Measurements from ENCODE around the gene ZNF367. TPM values are rescaled to one million over a fixed set of nuclear protein-coding genes. Genes with fewer than 3 reads are reported as not detected.
A peak's percentile ranks its signal among the peaks of the same experiment; 100 is the strongest.

Gene ZNF367
- polyA plus RNA-seq (2012; ENCODE audit: low read depth, missing spikeins), result 4.2 TPM

- TF ChIP-seq POLR2AphosphoS5 (IDR thresholded peaks at IDR 0.05; ENCODE audit: low read depth, low read length) (no peak), PAX5 (IDR thresholded peaks at IDR 0.05; ENCODE audit: insufficient read depth, low read length, severe bottlenecking) (no peak), POLR2A (IDR thresholded peaks at IDR 0.05; ENCODE audit: low read depth, low read length) (no peak)
- peak; percentile 81 for DNase-seq (ENCODE audit: insufficient read length, low spot score)
- FAIRE-seq, result peak; percentile 90
Observed at GRCh38 chr9:96418083-96418919, at the start of gene ZNF367. Gene ZNF367 (minus strand): TSS chr9:96418370. CDS start chr9:96418032, 338 bp downstream.

- no peak for TF ChIP-seq TAF1 (IDR thresholded peaks at IDR 0.05; ENCODE audit: low read depth, low read length)
- TF ChIP-seq POU2F2 (IDR thresholded peaks at IDR 0.05; ENCODE audit: low read depth, low read length), result no peak
- TF ChIP-seq PAX5 (IDR thresholded peaks at IDR 0.05; ENCODE audit: insufficient read depth, low read length, severe bottlenecking), result no peak
- TF ChIP-seq POLR2A (IDR thresholded peaks at IDR 0.05; ENCODE audit: low read depth, low read length), result no peak
- TF ChIP-seq SPI1 (IDR thresholded peaks at IDR 0.05; ENCODE audit: low read depth, low read length), result no peak
- no peak for TF ChIP-seq POLR2AphosphoS5 (IDR thresholded peaks at IDR 0.05; ENCODE audit: low read depth, low read length)
- FAIRE-seq, result no peak
- DNase-seq (ENCODE audit: insufficient read length, low spot score), result no peak
Observed at GRCh38 chr9:96467784-96468183, 49.6 kb upstream of the ZNF367 start.

GRCh38 chr9:96464426-96464825 lies 46.3 kb upstream of the ZNF367 start:
- FAIRE-seq (no peak), DNase-seq (ENCODE audit: insufficient read length, low spot score) (no peak)
- TF ChIP-seq SPI1 (IDR thresholded peaks at IDR 0.05; ENCODE audit: low read depth, low read length) (no peak), PAX5 (IDR thresholded peaks at IDR 0.05; ENCODE audit: insufficient read depth, low read length, severe bottlenecking) (no peak), POU2F2 (IDR thresholded peaks at IDR 0.05; ENCODE audit: low read depth, low read length) (no peak), POLR2A (IDR thresholded peaks at IDR 0.05; ENCODE audit: low read depth, low read length) (no peak), POLR2AphosphoS5 (IDR thresholded peaks at IDR 0.05; ENCODE audit: low read depth, low read length) (no peak), TAF1 (IDR thresholded peaks at IDR 0.05; ENCODE audit: low read depth, low read length) (no peak)

GRCh38 chr9:96462541-96462940 lies 44.4 kb upstream of the ZNF367 start:
- DNase-seq (ENCODE audit: insufficient read length, low spot score) (no peak), FAIRE-seq (no peak)
- no peak for TF ChIP-seq PAX5 (IDR thresholded peaks at IDR 0.05; ENCODE audit: insufficient read depth, low read length, severe bottlenecking)
- TF ChIP-seq TAF1 (IDR thresholded peaks at IDR 0.05; ENCODE audit: low read depth, low read length), result no peak
- TF ChIP-seq POLR2A (IDR thresholded peaks at IDR 0.05; ENCODE audit: low read depth, low read length), result no peak
- no peak for TF ChIP-seq SPI1 (IDR thresholded peaks at IDR 0.05; ENCODE audit: low read depth, low read length)
- TF ChIP-seq POU2F2 (IDR thresholded peaks at IDR 0.05; ENCODE audit: low read depth, low read length), result no peak
- TF ChIP-seq POLR2AphosphoS5 (IDR thresholded peaks at IDR 0.05; ENCODE audit: low read depth, low read length), result no peak

GRCh38 chr9:96461336-96461735 lies 43.2 kb upstream of the ZNF367 start:
- TF ChIP-seq SPI1 (IDR thresholded peaks at IDR 0.05; ENCODE audit: low read depth, low read length) (no peak), PAX5 (IDR thresholded peaks at IDR 0.05; ENCODE audit: insufficient read depth, low read length, severe bottlenecking) (no peak), POU2F2 (IDR thresholded peaks at IDR 0.05; ENCODE audit: low read depth, low read length) (no peak), POLR2AphosphoS5 (IDR thresholded peaks at IDR 0.05; ENCODE audit: low read depth, low read length) (no peak), POLR2A (IDR thresholded peaks at IDR 0.05; ENCODE audit: low read depth, low read length) (no peak), TAF1 (IDR thresholded peaks at IDR 0.05; ENCODE audit: low read depth, low read length) (no peak)
- DNase-seq (ENCODE audit: insufficient read length, low spot score) (no peak), FAIRE-seq (no peak)

GRCh38 chr9:96460882-96461281 lies 42.7 kb upstream of the ZNF367 start:
- no peak for TF ChIP-seq POLR2AphosphoS5 (IDR thresholded peaks at IDR 0.05; ENCODE audit: low read depth, low read length)
- TF ChIP-seq TAF1 (IDR thresholded peaks at IDR 0.05; ENCODE audit: low read depth, low read length), result no peak
- TF ChIP-seq POU2F2 (IDR thresholded peaks at IDR 0.05; ENCODE audit: low read depth, low read length), result no peak
- TF ChIP-seq POLR2A (IDR thresholded peaks at IDR 0.05; ENCODE audit: low read depth, low read length), result no peak
- no peak for TF ChIP-seq SPI1 (IDR thresholded peaks at IDR 0.05; ENCODE audit: low read depth, low read length)
- no peak for TF ChIP-seq PAX5 (IDR thresholded peaks at IDR 0.05; ENCODE audit: insufficient read depth, low read length, severe bottlenecking)
- no peak for DNase-seq (ENCODE audit: insufficient read length, low spot score)
- no peak for FAIRE-seq

GRCh38 chr9:96460470-96460869 lies 42.3 kb upstream of the ZNF367 start:
- DNase-seq (ENCODE audit: insufficient read length, low spot score) (no peak), FAIRE-seq (no peak)
- TF ChIP-seq PAX5 (IDR thresholded peaks at IDR 0.05; ENCODE audit: insufficient read depth, low read length, severe bottlenecking) (no peak), SPI1 (IDR thresholded peaks at IDR 0.05; ENCODE audit: low read depth, low read length) (no peak), TAF1 (IDR thresholded peaks at IDR 0.05; ENCODE audit: low read depth, low read length) (no peak), POLR2AphosphoS5 (IDR thresholded peaks at IDR 0.05; ENCODE audit: low read depth, low read length) (no peak), POLR2A (IDR thresholded peaks at IDR 0.05; ENCODE audit: low read depth, low read length) (no peak), POU2F2 (IDR thresholded peaks at IDR 0.05; ENCODE audit: low read depth, low read length) (no peak)

GRCh38 chr9:96459268-96460007 lies 41.3 kb upstream of the ZNF367 start:
- DNase-seq (ENCODE audit: insufficient read length, low spot score) (no peak), FAIRE-seq (no peak)
- TF ChIP-seq POLR2AphosphoS5 (IDR thresholded peaks at IDR 0.05; ENCODE audit: low read depth, low read length), result no peak
- no peak for TF ChIP-seq TAF1 (IDR thresholded peaks at IDR 0.05; ENCODE audit: low read depth, low read length)
- no peak for TF ChIP-seq POLR2A (IDR thresholded peaks at IDR 0.05; ENCODE audit: low read depth, low read length)

- no peak for TF ChIP-seq POLR2AphosphoS5 (IDR thresholded peaks at IDR 0.05; ENCODE audit: low read depth, low read length)
- TF ChIP-seq POLR2A (IDR thresholded peaks at IDR 0.05; ENCODE audit: low read depth, low read length), result no peak
- no peak for TF ChIP-seq POU2F2 (IDR thresholded peaks at IDR 0.05; ENCODE audit: low read depth, low read length)
- no peak for TF ChIP-seq SPI1 (IDR thresholded peaks at IDR 0.05; ENCODE audit: low read depth, low read length)
- no peak for TF ChIP-seq TAF1 (IDR thresholded peaks at IDR 0.05; ENCODE audit: low read depth, low read length)
- no peak for TF ChIP-seq PAX5 (IDR thresholded peaks at IDR 0.05; ENCODE audit: insufficient read depth, low read length, severe bottlenecking)
- FAIRE-seq, result no peak
Observed at GRCh38 chr9:96458226-96458625, 40.1 kb upstream of the ZNF367 start.

More at GRCh38 chr9:96458226-96458625, 40.1 kb upstream of the ZNF367 start:
- no peak for DNase-seq (ENCODE audit: insufficient read length, low spot score)
